K562 (cell line): Measurements from ENCODE around the gene PAX8. TPM values are rescaled to one million over a fixed set of nuclear protein-coding genes. Genes with fewer than 3 reads are reported as not detected.
"Not testable (repeated sequence)": the region's sequence is repeated elsewhere in the genome, so short reads cannot be mapped to it uniquely, and the experiment has no call there.

Experiments used
- ATAC-seq: fragments of 200-7000 bp; cut with Tn5 transposase; 3 replicates; pipeline ENCODE4 v1.9.1; 2020; ENCODE audit warnings: moderate library complexity
- BruUV-seq: library from RNA; stranded (reverse); fragments of 400-500 nt; replicated peaks from 2 replicates; lab custom pipeline; 2021; lab: Mats Ljungman, UMichigan
- CTCF ChIA-PET: fragments of 300-600 bp; formaldehyde crosslinking; extraction: SDS; loops from one replicate; lab custom pipeline; 2021; ENCODE audit warnings: low intra/inter-chr PET ratio; lab: Yijun Ruan, JAX
- POLR2A ChIA-PET: fragments of 300-600, 350-650 bp; sonication (Branson Sonifier 250); formaldehyde crosslinking; extraction: SDS; loops from one replicate; lab custom pipeline; 2021; ENCODE audit warnings: antibody characterized with exemption, inconsistent platforms; lab: Yijun Ruan, JAX
- DNase-seq, 4 experiments: peaks; one replicate each; pipeline versions ENCODE4 v3.0.0 to v3.0.0-alpha.2; 2011 to 2018; ENCODE audit warnings: low spot score in 3 of 4, mixed read lengths in 3 of 4; ENCODE audit errors: extremely low read depth in 1 of 4
- FAIRE-seq: peaks from 2 replicates; lab custom pipeline; 2011; peaks lifted over from hg19 to GRCh38; lab: Jason Lieb, UNC
- H2AFZ ChIP-seq: 2 replicates; pipeline ENCODE4 v1.6.0; 2011; ENCODE audit warnings: low read depth, low read length, control low read depth, inconsistent platforms
- H3K27ac ChIP-seq: fragments of 200-600 bp; 3 replicates; pipeline ENCODE4 v1.8.0; 2011; ENCODE audit warnings: low read depth, mild to moderate bottlenecking, control low read depth, inconsistent platforms, low read length, moderate library complexity, mixed read lengths; ENCODE audit errors: extremely low read depth
- H3K27me3 ChIP-seq, 2 experiments: fragments of 300-600 bp in 1 of 2; 2 replicates in 1 of 2; 3 replicates in 1 of 2; pipeline versions ENCODE4 v1.6.0 to v1.8.0; 2011; ENCODE audit warnings: inconsistent platforms in 2 of 2, low read length in 2 of 2, mild to moderate bottlenecking in 1 of 2, mixed read lengths in 1 of 2, moderate library complexity in 1 of 2; ENCODE audit not compliant: control insufficient read depth in 2 of 2, insufficient read depth in 2 of 2
- H3K36me3 ChIP-seq: fragments of 300-600 bp; 3 replicates; pipeline ENCODE4 v1.8.0; 2011; ENCODE audit warnings: mild to moderate bottlenecking, low read length, inconsistent platforms; ENCODE audit not compliant: control insufficient read depth, insufficient read depth
- H3K4me1 ChIP-seq, 2 experiments: fragments of 200-600 bp in 1 of 2; replicated peaks in 1 of 2; 2 replicates in 1 of 2; 3 replicates in 1 of 2; pipeline versions ENCODE4 v1.5.1 to v1.8.0; 2011; ENCODE audit warnings: inconsistent platforms in 2 of 2, low read length in 2 of 2, mild to moderate bottlenecking in 1 of 2, mixed read lengths in 1 of 2, moderate library complexity in 1 of 2; ENCODE audit not compliant: control insufficient read depth in 2 of 2, insufficient read depth in 2 of 2
- H3K4me2 ChIP-seq: 2 replicates; pipeline ENCODE4 v1.6.1; 2011; ENCODE audit warnings: low read length, control low read depth, inconsistent platforms, mixed read lengths; ENCODE audit not compliant: insufficient read depth
- H3K4me3 ChIP-seq: fragments of 200-600 bp; sonication (generic), shearing (Covaris generic); 2 replicates; pipeline ENCODE4 v1.5.1; 2016; ENCODE audit warnings: control low read depth, inconsistent platforms
- H3K79me2 ChIP-seq: fragments of 200-600 bp; 3 replicates; pipeline ENCODE4 v1.8.0; 2011; ENCODE audit warnings: low read length, inconsistent platforms; ENCODE audit not compliant: control insufficient read depth, insufficient read depth
- H3K9ac ChIP-seq, 2 experiments: 2 replicates each; pipeline versions ENCODE4 v1.6.0 to v1.6.1; 2011; ENCODE audit warnings: low read depth in 2 of 2, low read length in 2 of 2, control low read depth in 1 of 2, inconsistent platforms in 1 of 2, mild to moderate bottlenecking in 1 of 2, mixed read lengths in 1 of 2; ENCODE audit not compliant: insufficient read depth in 1 of 2
- H3K9me1 ChIP-seq: one replicate; pipeline ENCODE4 v1.6.0; 2011; ENCODE audit warnings: inconsistent platforms, mild to moderate bottlenecking, low read length, moderate library complexity; ENCODE audit not compliant: control insufficient read depth, insufficient read depth
- H3K9me3 ChIP-seq: replicated peaks from 2 replicates; pipeline ENCODE4 v1.5.1; 2011; ENCODE audit warnings: low read depth, low read length, inconsistent platforms; ENCODE audit not compliant: control insufficient read depth, insufficient read depth
- H4K20me1 ChIP-seq: replicated peaks from 2 replicates; pipeline ENCODE4 v1.6.1; 2011; ENCODE audit warnings: low read length, inconsistent platforms, mixed read lengths; ENCODE audit not compliant: control insufficient read depth, insufficient read depth
- ARID1B ChIP-seq: fragments of 450-650 bp; IDR thresholded peaks from 2 replicates; pipeline ENCODE4 v1.6.1; 2016; ENCODE audit warnings: antibody characterized with exemption, mild to moderate bottlenecking, inconsistent platforms
- CTCF ChIP-seq, 3 experiments: IDR thresholded peaks in 2 of 3; conservative IDR thresholded peaks in 1 of 3; 2 replicates each; pipeline ENCODE4 v1.5.1; 2011 to 2012; ENCODE audit warnings: low read length in 3 of 3, mild to moderate bottlenecking in 3 of 3, control low read depth in 2 of 3, improper control_type of control experiment in 1 of 3, inconsistent platforms in 1 of 3, low read depth in 1 of 3, mixed read lengths in 1 of 3, moderate library complexity in 1 of 3; ENCODE audit not compliant: insufficient read depth in 2 of 3
- DPF2 ChIP-seq: fragments of 450-650 bp; IDR thresholded peaks from 2 replicates; pipeline ENCODE4 v1.6.1; 2016
- EHMT2 ChIP-seq: fragments of 450-650 bp; IDR thresholded peaks from 2 replicates; pipeline ENCODE4 v1.6.1; 2018; ENCODE audit warnings: antibody characterized with exemption
- ETV1 ChIP-seq: fragments of 450-650 bp; conservative IDR thresholded peaks from 2 replicates; pipeline ENCODE4 v1.6.1; 2016; ENCODE audit warnings: missing genetic modification characterization, control low read depth, low read depth, missing compliant biosample characterization
- KDM1A ChIP-seq, 2 experiments: fragments of 450-650 bp; IDR thresholded peaks; 2 replicates each; pipeline ENCODE4 v1.6.1; 2016; ENCODE audit warnings: mild to moderate bottlenecking in 2 of 2
- MCM3 ChIP-seq: fragments of 450-650 bp; IDR thresholded peaks from 2 replicates; pipeline ENCODE4 v1.6.1; 2016
- NBN ChIP-seq: fragments of 450-650 bp; IDR thresholded peaks from 2 replicates; pipeline ENCODE4 v1.6.1; 2016; ENCODE audit warnings: low read depth, mild to moderate bottlenecking
- NCOR1 ChIP-seq: fragments of 450-650 bp; IDR thresholded peaks from 2 replicates; pipeline ENCODE4 v1.6.1; 2016; ENCODE audit warnings: mild to moderate bottlenecking, moderate library complexity
- NFIC ChIP-seq: fragments of 450-650 bp; IDR thresholded peaks from 2 replicates; pipeline ENCODE4 v1.6.1; 2017; ENCODE audit warnings: mild to moderate bottlenecking, inconsistent platforms
- OTX1 ChIP-seq: fragments of 450-650 bp; formaldehyde crosslinking; IDR thresholded peaks from 2 replicates; pipeline ENCODE4 v1.4.0; 2022; ENCODE audit warnings: mild to moderate bottlenecking
- RAD21 ChIP-seq, 2 experiments: fragments of 250-450 bp in 1 of 2; fragments of 450-650 bp in 1 of 2; sonication (Bioruptor Pico) in 1 of 2; formaldehyde crosslinking in 1 of 2; IDR thresholded peaks in 1 of 2; conservative IDR thresholded peaks in 1 of 2; 2 replicates each; pipeline versions ENCODE4 v1.4.0 to v1.8.0; 2020 to 2022; ENCODE audit warnings: mild to moderate bottlenecking in 2 of 2, moderate library complexity in 1 of 2
- SMARCA4 ChIP-seq: fragments of 450-650 bp; IDR thresholded peaks from 2 replicates; pipeline ENCODE4 v1.6.1; 2016
- THRB ChIP-seq: fragments of 450-650 bp; formaldehyde crosslinking; conservative IDR thresholded peaks from 2 replicates; pipeline ENCODE4 v1.4.0; 2022; ENCODE audit warnings: mild to moderate bottlenecking, missing genetic modification characterization
- WGBS: fragments of 100-300 bp; shearing (Covaris generic); methylation state at CpG from one replicate; pipeline ENCODE4 v1.1.6; 2016; ENCODE audit warnings: low coverage, mixed read lengths; ENCODE audit not compliant: insufficient coverage; ENCODE audit errors: missing lambda C conversion rate; 5-methylcytosine and 5-hydroxymethylcytosine counted together
- in situ Hi-C: fragments of 300-500 bp; cut with MboI; formaldehyde crosslinking; loops from 4 replicates; pipeline ENCODE4 v1.15.0; 2018; ENCODE audit warnings: inconsistent platforms, mixed read lengths
- intact Hi-C: fragments of 100-400 bp; cut with micrococcal nuclease; formaldehyde crosslinking; loops from 2 replicates; pipeline ENCODE4 v1.14.2; 2022
- polyA plus RNA-seq, 8 experiments: library from polyadenylated mRNA; depleted of rRNA in 4 of 8; stranded (reverse) in 5 of 8; unstranded in 3 of 8; fragments of >200 nt; fragmentation: Nextera tagmentation in 2 of 8; fragmentation: Illumina TruSeq in 1 of 8; extraction: Ambion mirVana in 2 of 8; extraction: Trizol in 1 of 8; gene quantifications; 2 replicates each; pipeline versions ENCODE4 v1.2.1 to v1.2.3, GENCODE V29; 2011 to 2014; ENCODE audit warnings: inconsistent platforms in 1 of 8, missing spikeins in 1 of 8
- total RNA-seq, 7 experiments: library from RNA; depleted of rRNA in 6 of 7; stranded (reverse); fragments of >200 nt in 6 of 7; fragmentation: Illumina TruSeq in 2 of 7; extraction: Trizol in 2 of 7; gene quantifications; 2 replicates each; pipeline versions ENCODE4 v1.2.1 to v1.2.3, GENCODE V29; 2011 to 2021; ENCODE audit warnings: low replicate concordance in 1 of 7

Gene PAX8
- total and polyA plus RNA-seq, 9 of the 15 experiments (the other 6 are each of a cell fraction or from before 2014, with no cell fraction given) = 0.13 to 2.1 (median 0.51) TPM

GRCh38 chr2:113297590-113297989 is 18.9 kb upstream of the PAX8 start:
- in situ Hi-C loops, intact Hi-C loops, H3K9me3 ChIP-seq, H3K27ac ChIP-seq, H3K9ac ChIP-seq, H3K4me2 ChIP-seq, POLR2A ChIA-PET, H3K9me1 ChIP-seq, H3K36me3 ChIP-seq, H2AFZ ChIP-seq, CTCF ChIA-PET, H3K4me3 ChIP-seq, H3K4me1 ChIP-seq, FAIRE-seq, BruUV-seq, H4K20me1 ChIP-seq, H3K79me2 ChIP-seq: not testable (repeated sequence)
- peaks cover 0 to 15% of the 10 kb centered on the region in 2 experiments; a peak in 4 of 5 replicates for H3K27me3 ChIP-seq
- DNase-seq = peak in 1 of 4 experiments; percentile 49
- ATAC-seq = peak; percentile 76
- TF ChIP-seq ARID1B = peak; percentile 44; the same call in 1 of the 2 replicates
- TF ChIP-seq THRB (CRISPR knock-in tag) = 0 out of 2 replicates have a peak, but pooled peaks have one; percentile 28
- TF ChIP-seq NBN = 0 out of 2 replicates have a peak, but pooled peaks have one; percentile 34
- TF ChIP-seq MCM3 = peak; percentile 99
- 0 out of 2 replicates have a peak, but pooled peaks have one; percentile 15 for TF ChIP-seq NCOR1
- TF ChIP-seq DPF2 = 0 out of 2 replicates have a peak, but pooled peaks have one; percentile 19
- peak; percentile 26 to 52; a peak in 3 of 4 replicates for TF ChIP-seq RAD21 (CRISPR knock-in tag; conservative IDR thresholded peaks at IDR 0.05 in 1 of 2, IDR thresholded peaks at IDR 0.05 in 1 of 2)
- TF ChIP-seq SMARCA4 = 0 out of 2 replicates have a peak, but pooled peaks have one; percentile 21
- 0 out of 2 replicates have a peak, but pooled peaks have one; percentile 62 for TF ChIP-seq OTX1 (CRISPR knock-in tag)
- peak; percentile 46 to 59 (median 49); a peak in 5 of 6 replicates for TF ChIP-seq CTCF (IDR thresholded peaks at IDR 0.05 in 2 of 3, conservative IDR thresholded peaks at IDR 0.05 in 1 of 3; ENCODE audit: insufficient read depth in 2 of 3, low read depth in 1 of 3, low read length in 3 of 3)
- peak; percentile 23; the same call in 1 of the 2 replicates for TF ChIP-seq NFIC
- TF ChIP-seq KDM1A (IDR thresholded peaks at IDR 0.05) = peak in 1 of 2 experiments; percentile 66; a peak in 2 of 4 replicates
- TF ChIP-seq EHMT2 = 0 out of 2 replicates have a peak, but pooled peaks have one; percentile 26
- TF ChIP-seq ETV1 (tag) = peak; percentile 42; the same call in 1 of the 2 replicates
- WGBS = 0% methylated on average over 2 of the region's 2 CpGs
